Fibroblast of mammary gland (primary cell): ENCODE data around the gene ANKRD13A.
A peak's percentile ranks its signal among the peaks of the same experiment; 100 is the strongest.

Experiments
- DNase-seq: peaks from one replicate; pipeline ENCODE4 v3.0.0-alpha.2; 2010; ENCODE audit warnings: low read depth
- H3K4me3 ChIP-seq: 2 replicates; pipeline ENCODE4 v1.5.1; 2011; ENCODE audit warnings: low read depth, mild to moderate bottlenecking, low read length, moderate library complexity; ENCODE audit not compliant: control insufficient read depth
- TF ChIP-seq, protein P1 (sequence below): conservative IDR thresholded peaks from 2 replicates; pipeline ENCODE4 v1.5.1; 2011; ENCODE audit warnings: low read depth, low read length, inconsistent platforms; ENCODE audit not compliant: control insufficient read depth, insufficient read depth

Gene ANKRD13A

GRCh38 chr12:110010853-110011723, 11.9 kb downstream of the ANKRD13A start:
- DNase-seq = no peak
- no peak overlapping the region for H3K4me3 ChIP-seq
- TF ChIP-seq, protein P1, sequence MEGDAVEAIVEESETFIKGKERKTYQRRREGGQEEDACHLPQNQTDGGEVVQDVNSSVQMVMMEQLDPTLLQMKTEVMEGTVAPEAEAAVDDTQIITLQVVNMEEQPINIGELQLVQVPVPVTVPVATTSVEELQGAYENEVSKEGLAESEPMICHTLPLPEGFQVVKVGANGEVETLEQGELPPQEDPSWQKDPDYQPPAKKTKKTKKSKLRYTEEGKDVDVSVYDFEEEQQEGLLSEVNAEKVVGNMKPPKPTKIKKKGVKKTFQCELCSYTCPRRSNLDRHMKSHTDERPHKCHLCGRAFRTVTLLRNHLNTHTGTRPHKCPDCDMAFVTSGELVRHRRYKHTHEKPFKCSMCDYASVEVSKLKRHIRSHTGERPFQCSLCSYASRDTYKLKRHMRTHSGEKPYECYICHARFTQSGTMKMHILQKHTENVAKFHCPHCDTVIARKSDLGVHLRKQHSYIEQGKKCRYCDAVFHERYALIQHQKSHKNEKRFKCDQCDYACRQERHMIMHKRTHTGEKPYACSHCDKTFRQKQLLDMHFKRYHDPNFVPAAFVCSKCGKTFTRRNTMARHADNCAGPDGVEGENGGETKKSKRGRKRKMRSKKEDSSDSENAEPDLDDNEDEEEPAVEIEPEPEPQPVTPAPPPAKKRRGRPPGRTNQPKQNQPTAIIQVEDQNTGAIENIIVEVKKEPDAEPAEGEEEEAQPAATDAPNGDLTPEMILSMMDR = no peak

DNA sequence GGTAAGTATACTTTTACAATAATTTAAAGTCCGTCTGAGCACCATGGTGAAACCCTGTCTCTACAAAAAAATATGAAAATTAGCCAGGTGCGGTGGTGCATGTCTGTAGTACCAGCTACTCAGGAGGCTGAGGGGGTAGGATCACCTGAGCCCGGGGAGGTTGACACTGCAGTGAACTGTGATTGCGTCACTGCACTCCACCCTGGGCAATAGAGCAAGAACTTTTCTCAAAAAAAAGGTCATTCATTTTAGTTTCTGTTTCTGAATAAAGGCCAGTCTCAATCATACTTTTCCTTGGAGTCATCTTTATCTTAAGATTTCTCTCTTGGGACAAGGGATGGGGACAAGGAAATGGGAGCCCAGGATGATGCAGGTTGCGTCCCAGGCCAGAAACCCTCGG, 12.9 kb downstream of the ANKRD13A start:
- peak; percentile 25 for DNase-seq
- TF ChIP-seq, protein P1 = no peak
- no peak overlapping the region for H3K4me3 ChIP-seq

DNA sequence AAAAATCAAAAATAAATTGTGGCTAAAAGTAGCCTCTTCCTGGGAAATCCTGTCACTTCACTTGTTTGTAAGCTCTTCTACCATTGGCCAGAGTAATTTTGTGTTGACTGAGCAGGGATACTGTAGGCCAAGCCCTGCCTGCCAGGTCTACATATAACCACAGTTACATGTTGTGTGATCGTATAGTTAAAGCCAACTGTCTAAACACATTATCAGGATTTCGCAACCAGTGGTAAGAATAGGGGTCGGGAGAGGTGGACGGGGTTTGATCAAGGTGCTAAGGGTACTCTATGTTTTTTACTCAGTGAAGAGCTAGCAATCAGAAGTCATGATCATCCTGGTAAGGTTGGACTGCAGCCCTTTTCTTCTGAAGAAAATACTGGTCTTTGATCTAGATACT, 13.4 kb downstream of the ANKRD13A start:
- no peak for DNase-seq
- H3K4me3 ChIP-seq = no peak overlapping the region
- TF ChIP-seq, protein P1 = no peak

DNA sequence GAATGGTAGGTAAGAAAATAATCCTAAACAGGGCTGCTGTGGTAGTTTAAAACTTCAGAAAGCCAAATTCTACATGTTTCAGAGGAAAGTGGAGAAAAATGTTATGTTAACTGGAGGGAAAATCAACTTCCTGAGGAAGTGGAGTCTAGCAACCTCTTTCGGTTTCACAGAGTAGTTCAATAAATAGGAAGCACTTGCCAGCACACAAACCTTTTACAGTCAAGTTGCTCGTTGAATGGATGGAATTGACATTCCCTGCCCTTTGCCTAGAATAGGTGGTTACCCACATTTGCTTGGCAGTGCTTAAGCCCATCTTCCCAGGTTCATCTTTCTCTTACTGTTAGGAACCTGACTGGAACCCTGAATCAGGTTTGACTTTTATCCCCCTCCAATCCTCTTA, 15.9 kb downstream of the ANKRD13A start:
- TF ChIP-seq, protein P1 = no peak
- no peak overlapping the region for H3K4me3 ChIP-seq
- no peak for DNase-seq

DNA sequence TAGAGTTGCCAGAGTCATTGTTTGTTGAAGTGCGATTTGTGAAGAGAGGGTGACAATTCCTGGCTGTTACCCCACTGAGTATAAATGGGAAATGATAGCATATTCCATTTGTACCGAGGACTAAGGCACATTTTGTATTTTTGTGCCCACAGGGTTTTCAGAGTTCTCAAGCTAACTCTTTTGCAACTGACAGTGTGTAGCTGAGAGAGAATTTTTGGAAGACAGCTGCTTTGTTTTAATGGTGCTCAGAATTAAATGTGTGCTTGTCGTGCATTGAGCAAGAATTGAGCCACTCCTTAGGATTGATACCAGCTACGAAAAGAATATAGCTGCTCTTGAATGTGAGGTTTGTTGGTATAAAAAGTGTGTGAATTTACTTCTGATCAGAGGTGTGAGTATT, 21.7 kb downstream of the ANKRD13A start:
- no peak overlapping the region for H3K4me3 ChIP-seq
- TF ChIP-seq, protein P1 = no peak
- DNase-seq = no peak

DNA sequence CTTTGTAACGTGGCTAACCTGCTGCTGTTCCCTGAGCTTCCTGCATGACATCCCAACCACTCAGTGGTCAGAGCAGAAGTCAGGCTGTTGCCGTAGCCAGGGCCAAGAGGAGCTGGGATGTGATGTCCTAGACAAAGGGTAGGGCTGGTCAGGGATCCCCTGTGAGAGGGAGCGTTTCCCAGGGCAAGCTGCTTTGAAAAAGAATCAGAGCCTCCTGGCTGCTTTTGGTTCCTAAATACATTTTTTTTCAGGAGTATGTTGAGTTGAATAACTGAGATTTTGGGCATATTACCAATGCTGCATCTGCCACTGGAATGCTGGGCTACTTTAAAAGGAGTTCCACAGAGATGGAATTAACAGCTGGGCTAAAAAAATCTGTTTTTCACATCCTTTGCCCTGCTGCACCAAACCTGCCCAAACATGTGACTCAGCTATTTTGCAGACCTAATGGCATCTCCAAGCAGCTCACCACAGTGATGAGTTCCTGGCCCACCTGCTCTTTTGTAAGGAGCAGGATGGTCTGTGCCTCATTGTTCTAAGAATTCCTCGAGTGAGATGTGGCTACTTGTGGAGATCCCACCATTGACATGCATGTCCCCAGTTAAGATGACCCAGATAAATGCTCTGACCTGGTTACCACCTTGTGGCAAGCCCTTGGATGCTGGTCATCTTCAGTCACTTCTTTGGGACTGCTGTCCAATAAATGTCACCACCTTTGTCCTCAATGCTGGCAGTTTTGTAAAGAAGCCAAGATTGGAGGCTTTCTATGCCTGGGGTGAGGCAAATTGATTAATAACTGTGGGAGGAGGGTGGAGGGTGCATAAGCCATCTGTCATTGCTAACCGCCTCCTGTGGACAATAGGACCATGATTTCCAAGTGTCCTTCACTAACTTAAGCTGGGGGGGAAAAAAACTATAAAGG, 24.1 kb downstream of the ANKRD13A start:
- no peak overlapping the region for H3K4me3 ChIP-seq
- TF ChIP-seq, protein P1 = no peak
- peak; percentile 48 for DNase-seq
